ENCODE results near the gene GP2.
"Not testable (repeated sequence)": the region's sequence is repeated elsewhere in the genome, so short reads cannot be mapped to it uniquely, and the experiment has no call there.

Gene GP2

GRCh38 chr16:20312536-20313095, 14.7 kb downstream of the GP2 start:
- H3K9me3 ChIP-seq (replicated peaks; ENCODE audit: low read length); H3K4me1 ChIP-seq (ENCODE audit: control insufficient read depth, insufficient read depth, low read length); H3K4me2 ChIP-seq (ENCODE audit: low read length); H3K9ac ChIP-seq (ENCODE audit: low read depth, low read length); H3K27me3 ChIP-seq (ENCODE audit: control insufficient read depth, insufficient read depth, low read length); H3K4me3 ChIP-seq (ENCODE audit: low read length); H3K36me3 ChIP-seq (ENCODE audit: insufficient read depth, low read length): not testable (repeated sequence)

GRCh38 chr16:20311548-20311947, 15.8 kb downstream of the GP2 start:
- H3K36me3 ChIP-seq (ENCODE audit: insufficient read depth, low read length) = no peaks in the 10 kb centered on the region
- H3K9me3 ChIP-seq (replicated peaks; ENCODE audit: low read length) = peaks cover 3% of the 10 kb centered on the region
- H3K4me3 ChIP-seq (ENCODE audit: low read length) = no peak overlapping the region
- H3K27me3 ChIP-seq (ENCODE audit: control insufficient read depth, insufficient read depth, low read length) = no peaks in the 10 kb centered on the region
- no peaks in the 10 kb centered on the region for H3K4me1 ChIP-seq (ENCODE audit: control insufficient read depth, insufficient read depth, low read length)
- no peak overlapping the region for H3K9ac ChIP-seq (ENCODE audit: low read depth, low read length)
- H3K4me2 ChIP-seq (ENCODE audit: low read length) = no peak overlapping the region

GRCh38 chr16:20310421-20311395, 16.6 kb downstream of the GP2 start:
- no peaks in the 10 kb centered on the region for H3K4me1 ChIP-seq (ENCODE audit: control insufficient read depth, insufficient read depth, low read length)
- no peak overlapping the region for H3K4me3 ChIP-seq (ENCODE audit: low read length)
- no peak overlapping the region for H3K4me2 ChIP-seq (ENCODE audit: low read length)
- no peaks in the 10 kb centered on the region for H3K36me3 ChIP-seq (ENCODE audit: insufficient read depth, low read length)
- peaks cover 3% of the 10 kb centered on the region for H3K9me3 ChIP-seq (replicated peaks; ENCODE audit: low read length)
- H3K9ac ChIP-seq (ENCODE audit: low read depth, low read length) = no peak overlapping the region
- H3K27me3 ChIP-seq (ENCODE audit: control insufficient read depth, insufficient read depth, low read length) = no peaks in the 10 kb centered on the region

DNA sequence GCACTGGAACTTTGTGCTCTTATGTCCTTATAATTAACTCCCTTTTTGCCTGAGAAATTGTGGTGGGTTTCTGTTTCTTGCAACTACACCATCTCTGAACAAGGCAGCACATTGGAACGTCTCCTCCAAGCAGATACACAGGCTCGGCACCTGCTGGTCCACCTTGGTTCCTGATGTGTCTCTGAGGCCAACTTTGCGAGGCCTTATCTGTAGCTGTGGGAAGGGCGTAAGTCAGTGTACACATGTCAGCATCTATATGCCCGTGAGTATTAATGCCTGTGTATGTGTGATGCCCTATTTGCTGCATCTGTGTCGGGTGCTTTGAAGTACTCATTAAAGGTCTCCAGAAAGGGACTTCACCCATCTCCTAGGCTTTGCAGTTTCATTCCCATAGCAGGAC, 17.5 kb downstream of the GP2 start:
- peaks cover 3% of the 10 kb centered on the region for H3K9me3 ChIP-seq (replicated peaks; ENCODE audit: low read length)
- no peak overlapping the region for H3K4me3 ChIP-seq (ENCODE audit: low read length)
- H3K27me3 ChIP-seq (ENCODE audit: control insufficient read depth, insufficient read depth, low read length) = no peaks in the 10 kb centered on the region
- no peaks in the 10 kb centered on the region for H3K36me3 ChIP-seq (ENCODE audit: insufficient read depth, low read length)
- H3K4me2 ChIP-seq (ENCODE audit: low read length) = no peak overlapping the region
- no peaks in the 10 kb centered on the region for H3K4me1 ChIP-seq (ENCODE audit: control insufficient read depth, insufficient read depth, low read length)
- no peak overlapping the region for H3K9ac ChIP-seq (ENCODE audit: low read depth, low read length)

- Histone ChIP-seq H3K36me3 (ENCODE audit: insufficient read depth, low read length) (no peaks in the 10 kb centered on the region), H3K4me3 (ENCODE audit: low read length) (no peak overlapping the region), H3K27me3 (ENCODE audit: control insufficient read depth, insufficient read depth, low read length) (no peaks in the 10 kb centered on the region), H3K9ac (ENCODE audit: low read depth, low read length) (no peak overlapping the region), H3K4me1 (ENCODE audit: control insufficient read depth, insufficient read depth, low read length) (no peaks in the 10 kb centered on the region), H3K9me3 (replicated peaks; ENCODE audit: low read length) (peaks cover 3% of the 10 kb centered on the region), H3K4me2 (ENCODE audit: low read length) (no peak overlapping the region)
These were observed 18.3 kb downstream of the GP2 start for GRCh38 chr16:20308801-20309590.

- Histone ChIP-seq H3K9ac (ENCODE audit: low read depth, low read length) (no peak overlapping the region), H3K9me3 (replicated peaks; ENCODE audit: low read length) (peaks cover 3% of the 10 kb centered on the region)
These were observed 19.0 kb downstream of the GP2 start for GRCh38 chr16:20308266-20308665.

DNA sequence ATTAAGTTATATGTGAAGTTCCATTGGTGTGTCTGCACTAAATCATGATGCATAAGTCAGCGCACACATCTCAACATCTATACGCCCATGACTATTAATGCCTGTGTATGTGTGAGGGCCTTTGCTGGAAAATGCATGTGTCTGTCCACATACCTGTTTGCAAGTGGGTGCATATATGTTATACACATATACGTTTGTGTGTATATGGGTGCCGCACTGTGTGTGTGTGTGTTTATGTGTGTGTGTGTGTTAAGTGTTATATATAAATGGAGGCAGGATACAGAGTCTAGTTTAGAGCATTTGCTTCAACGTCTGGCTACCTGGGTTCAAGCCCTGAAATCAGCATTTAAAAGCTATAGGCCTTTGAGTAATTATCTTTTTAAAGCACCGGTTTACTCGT, 19.5 kb downstream of the GP2 start:
- H3K4me2 ChIP-seq (ENCODE audit: low read length) = no peak overlapping the region
- no peaks in the 10 kb centered on the region for H3K27me3 ChIP-seq (ENCODE audit: control insufficient read depth, insufficient read depth, low read length)
- H3K4me1 ChIP-seq (ENCODE audit: control insufficient read depth, insufficient read depth, low read length) = no peaks in the 10 kb centered on the region
- peaks cover 3% of the 10 kb centered on the region for H3K9me3 ChIP-seq (replicated peaks; ENCODE audit: low read length)
- no peak overlapping the region for H3K9ac ChIP-seq (ENCODE audit: low read depth, low read length)
- H3K36me3 ChIP-seq (ENCODE audit: insufficient read depth, low read length) = no peaks in the 10 kb centered on the region
- H3K4me3 ChIP-seq (ENCODE audit: low read length) = no peak overlapping the region

More at GRCh38 chr16:20308266-20308665, 19.0 kb downstream of the GP2 start:
- Histone ChIP-seq H3K4me1 (ENCODE audit: control insufficient read depth, insufficient read depth, low read length) (no peaks in the 10 kb centered on the region), H3K4me2 (ENCODE audit: low read length) (no peak overlapping the region), H3K27me3 (ENCODE audit: control insufficient read depth, insufficient read depth, low read length) (no peaks in the 10 kb centered on the region), H3K4me3 (ENCODE audit: low read length) (no peak overlapping the region), H3K36me3 (ENCODE audit: insufficient read depth, low read length) (no peaks in the 10 kb centered on the region)

DNA sequence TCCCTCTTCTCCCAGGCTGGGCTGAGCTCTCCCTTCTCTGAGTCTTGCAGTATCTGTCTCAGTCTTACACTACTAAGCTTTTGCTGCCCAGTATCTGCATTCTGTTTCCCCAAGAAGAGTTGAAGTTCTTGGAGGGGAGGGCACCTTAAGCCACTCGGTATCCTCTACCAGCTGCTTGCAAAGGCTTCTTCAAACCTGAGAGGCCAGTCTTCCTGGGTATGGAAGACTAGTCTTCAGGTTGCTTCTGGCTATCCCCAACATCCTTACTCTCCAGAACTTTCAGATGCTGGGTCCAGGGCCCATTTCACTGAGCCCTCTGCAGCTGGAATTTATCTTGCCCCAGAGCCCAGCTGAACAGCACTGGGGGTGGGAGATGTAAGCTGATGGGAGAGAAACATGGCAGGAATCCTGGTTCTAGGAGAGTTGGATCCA, 20.1 kb downstream of the GP2 start:
- Histone ChIP-seq H3K4me2 (ENCODE audit: low read length) (no peak overlapping the region), H3K9ac (ENCODE audit: low read depth, low read length) (no peak overlapping the region), H3K4me1 (ENCODE audit: control insufficient read depth, insufficient read depth, low read length) (no peaks in the 10 kb centered on the region), H3K27me3 (ENCODE audit: control insufficient read depth, insufficient read depth, low read length) (no peaks in the 10 kb centered on the region), H3K4me3 (ENCODE audit: low read length) (no peak overlapping the region), H3K36me3 (ENCODE audit: insufficient read depth, low read length) (no peaks in the 10 kb centered on the region), H3K9me3 (replicated peaks; ENCODE audit: low read length) (peaks cover 3% of the 10 kb centered on the region)

GRCh38 chr16:20306401-20306800, 20.9 kb downstream of the GP2 start:
- H3K4me2 ChIP-seq (ENCODE audit: low read length) = no peak overlapping the region
- no peak overlapping the region for H3K4me3 ChIP-seq (ENCODE audit: low read length)

GRCh38 chr16:20303012-20303411, 24.3 kb downstream of the GP2 start:
- Histone ChIP-seq H3K9me3 (replicated peaks; ENCODE audit: low read length) (no peaks in the 10 kb centered on the region), H3K4me2 (ENCODE audit: low read length) (no peak overlapping the region), H3K4me3 (ENCODE audit: low read length) (no peak overlapping the region), H3K9ac (ENCODE audit: low read depth, low read length) (no peak overlapping the region), H3K36me3 (ENCODE audit: insufficient read depth, low read length) (no peaks in the 10 kb centered on the region), H3K4me1 (ENCODE audit: control insufficient read depth, insufficient read depth, low read length) (no peaks in the 10 kb centered on the region), H3K27me3 (ENCODE audit: control insufficient read depth, insufficient read depth, low read length) (no peaks in the 10 kb centered on the region)

More at GRCh38 chr16:20306401-20306800, 20.9 kb downstream of the GP2 start:
- peaks cover 3% of the 10 kb centered on the region for H3K9me3 ChIP-seq (replicated peaks; ENCODE audit: low read length)
- H3K27me3 ChIP-seq (ENCODE audit: control insufficient read depth, insufficient read depth, low read length) = no peaks in the 10 kb centered on the region
- no peaks in the 10 kb centered on the region for H3K4me1 ChIP-seq (ENCODE audit: control insufficient read depth, insufficient read depth, low read length)
- no peak overlapping the region for H3K9ac ChIP-seq (ENCODE audit: low read depth, low read length)
- no peaks in the 10 kb centered on the region for H3K36me3 ChIP-seq (ENCODE audit: insufficient read depth, low read length)

GRCh38 chr16:20302389-20302788, 24.9 kb downstream of the GP2 start:
- Histone ChIP-seq H3K4me2 (ENCODE audit: low read length) (no peak overlapping the region), H3K9me3 (replicated peaks; ENCODE audit: low read length) (no peaks in the 10 kb centered on the region), H3K27me3 (ENCODE audit: control insufficient read depth, insufficient read depth, low read length) (no peaks in the 10 kb centered on the region), H3K9ac (ENCODE audit: low read depth, low read length) (no peak overlapping the region), H3K4me3 (ENCODE audit: low read length) (no peak overlapping the region), H3K4me1 (ENCODE audit: control insufficient read depth, insufficient read depth, low read length) (no peaks in the 10 kb centered on the region), H3K36me3 (ENCODE audit: insufficient read depth, low read length) (no peaks in the 10 kb centered on the region)
